Activated CD4-positive, alpha-beta T cell treated with anti-CD3 and anti-CD28 coated beads, Interleukin-2, amount 50 U/mL, for 16 hours (primary cell): ENCODE data around the gene CYB561D2.

Experiments
- DNase-seq: peaks from one replicate; pipeline ENCODE4 v3.0.0-alpha.2; 2020

CYB561D2 gene

DNA sequence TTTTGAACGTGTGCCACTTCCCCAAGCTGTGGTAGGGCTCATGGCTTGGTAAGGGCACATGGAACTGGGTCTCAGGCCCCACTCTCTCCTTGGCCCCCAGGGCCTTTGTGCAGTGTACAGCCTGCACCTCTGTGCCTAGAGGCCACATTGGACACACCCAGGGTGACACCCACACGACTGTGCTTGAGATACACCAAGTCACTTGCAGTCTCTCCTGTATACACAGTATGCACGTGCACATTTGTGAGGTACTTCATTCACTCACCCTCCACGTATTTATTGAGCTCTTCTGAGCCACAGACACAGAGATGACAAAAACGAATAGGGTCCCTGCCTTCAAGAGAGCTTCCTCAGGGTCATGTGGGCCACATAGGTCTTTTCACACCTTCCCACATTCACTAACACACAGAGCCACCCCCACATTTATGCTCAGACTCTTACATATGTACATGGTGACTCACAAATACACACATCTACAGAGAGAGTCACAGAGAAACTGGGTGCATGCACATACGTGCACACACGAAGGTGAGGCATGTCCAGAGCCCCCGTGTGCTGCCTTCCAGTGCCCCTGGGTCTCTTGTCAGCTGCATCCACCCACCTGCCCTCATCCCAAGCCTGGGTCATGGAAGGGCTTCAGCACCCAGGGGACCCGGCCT lies 18.5 kb downstream of the CYB561D2 start:
- DNase-seq = no peak

DNA sequence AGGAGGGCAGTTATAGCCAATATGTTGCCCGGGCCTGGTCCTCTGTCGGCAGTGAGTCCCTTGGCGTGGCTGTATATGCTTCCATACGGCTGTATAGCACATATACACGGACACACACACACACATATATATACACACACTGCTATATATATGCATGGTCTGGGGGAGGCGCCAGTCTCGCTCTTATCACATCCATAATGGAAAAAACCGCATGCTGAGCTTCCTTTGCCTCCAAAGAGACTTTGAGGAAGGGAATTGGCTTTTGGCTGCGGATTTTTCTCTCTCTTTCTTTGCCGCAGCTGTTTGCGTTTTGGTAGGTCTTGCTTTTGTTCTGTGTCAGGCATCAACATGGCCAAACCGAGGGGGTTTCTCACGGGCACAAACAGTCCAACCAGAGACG lies 19.9 kb downstream of the CYB561D2 start:
- no peak for DNase-seq

DNA sequence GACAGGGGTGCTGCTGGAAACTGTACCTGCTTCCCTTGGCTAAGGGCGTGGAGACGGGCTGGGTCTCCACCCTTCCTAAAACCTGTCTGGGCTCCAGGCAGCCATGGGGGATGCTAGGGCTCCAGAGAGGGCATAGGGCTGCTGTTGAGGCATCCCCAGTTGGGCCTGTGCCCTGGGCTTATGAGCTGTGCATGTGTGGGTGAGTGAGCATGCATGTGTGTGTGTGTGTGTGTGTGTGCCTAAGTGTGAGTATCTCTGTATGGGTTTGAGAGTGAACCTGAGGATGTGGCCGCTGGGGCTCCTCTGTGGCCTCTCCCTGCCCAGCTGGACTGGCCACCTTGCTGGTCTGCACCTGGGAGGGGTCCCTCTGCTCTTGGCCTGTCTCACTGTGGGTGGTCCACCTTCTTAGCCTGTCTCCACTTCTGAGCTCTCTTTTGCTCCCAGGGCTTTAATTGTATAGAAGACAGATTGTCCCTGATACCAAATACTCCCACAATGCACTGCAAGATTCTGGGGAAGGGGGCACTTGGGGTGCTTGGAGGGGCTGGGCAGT lies 20.5 kb downstream of the CYB561D2 start:
- DNase-seq = no peak

DNA sequence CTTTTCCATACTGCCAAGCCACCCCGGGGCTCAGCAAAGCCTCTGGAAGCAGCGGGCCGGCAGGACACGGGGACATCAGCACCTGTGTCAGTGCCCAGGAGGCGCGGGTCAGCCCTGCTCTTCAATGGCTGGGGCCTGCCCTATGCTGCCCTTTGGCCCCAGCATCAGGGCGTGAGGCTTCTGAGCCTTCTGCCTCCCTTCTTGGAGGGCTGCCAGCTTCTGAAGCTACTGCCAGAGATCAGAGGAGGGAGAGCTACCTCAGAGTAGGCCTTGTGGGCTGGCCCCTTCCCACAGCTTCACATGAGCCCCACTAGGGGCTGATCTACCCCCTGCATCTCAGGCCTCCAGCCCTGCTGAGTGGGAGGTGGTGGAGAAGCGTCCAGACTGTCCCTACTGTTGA lies 21.7 kb downstream of the CYB561D2 start:
- no peak for DNase-seq

DNA sequence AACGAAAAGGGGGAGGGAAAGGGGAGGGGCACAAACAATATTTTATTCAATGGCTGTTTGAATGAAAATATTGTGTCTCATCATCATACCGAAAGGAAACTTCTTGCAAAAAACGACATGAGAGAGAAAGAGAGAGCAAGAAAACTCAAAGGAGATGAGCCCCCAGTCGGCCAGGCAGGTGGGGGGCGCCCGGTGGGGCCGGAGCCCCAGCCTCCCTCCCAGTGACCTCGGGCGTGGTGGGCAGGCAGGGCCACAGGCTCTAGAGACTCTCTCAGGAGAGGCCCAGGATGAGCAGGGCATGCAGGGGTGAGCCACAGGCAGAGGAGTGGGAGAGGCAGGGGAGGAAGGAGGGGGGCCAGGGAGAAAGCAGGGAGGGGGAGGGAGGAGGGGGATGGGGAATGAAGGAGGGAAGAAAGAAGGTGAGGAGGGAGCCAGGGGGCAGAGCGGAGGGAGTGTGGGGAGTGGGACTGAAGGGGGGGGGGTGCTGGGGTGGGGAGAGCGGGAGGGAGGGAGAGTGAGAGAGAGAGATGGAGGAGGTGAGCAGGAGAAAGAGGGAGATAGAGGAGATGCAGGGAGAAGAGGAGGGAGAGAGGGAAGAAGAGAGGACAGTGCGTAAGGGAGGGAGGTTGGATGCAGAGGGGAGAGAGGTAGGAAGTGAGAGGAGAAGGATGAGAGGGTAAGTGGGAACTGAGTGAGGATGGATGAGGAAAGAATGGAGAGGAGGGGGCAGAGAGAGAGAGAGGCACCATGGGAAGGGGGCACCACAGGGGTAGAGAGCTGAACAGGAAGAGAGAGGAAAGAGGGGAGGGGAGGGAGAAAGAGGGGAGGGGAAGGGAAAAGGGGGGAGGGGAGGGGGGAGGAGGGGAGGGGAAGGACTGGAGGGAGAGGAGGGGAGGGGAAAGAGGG lies 22.7 kb downstream of the CYB561D2 start:
- no peak for DNase-seq

DNA sequence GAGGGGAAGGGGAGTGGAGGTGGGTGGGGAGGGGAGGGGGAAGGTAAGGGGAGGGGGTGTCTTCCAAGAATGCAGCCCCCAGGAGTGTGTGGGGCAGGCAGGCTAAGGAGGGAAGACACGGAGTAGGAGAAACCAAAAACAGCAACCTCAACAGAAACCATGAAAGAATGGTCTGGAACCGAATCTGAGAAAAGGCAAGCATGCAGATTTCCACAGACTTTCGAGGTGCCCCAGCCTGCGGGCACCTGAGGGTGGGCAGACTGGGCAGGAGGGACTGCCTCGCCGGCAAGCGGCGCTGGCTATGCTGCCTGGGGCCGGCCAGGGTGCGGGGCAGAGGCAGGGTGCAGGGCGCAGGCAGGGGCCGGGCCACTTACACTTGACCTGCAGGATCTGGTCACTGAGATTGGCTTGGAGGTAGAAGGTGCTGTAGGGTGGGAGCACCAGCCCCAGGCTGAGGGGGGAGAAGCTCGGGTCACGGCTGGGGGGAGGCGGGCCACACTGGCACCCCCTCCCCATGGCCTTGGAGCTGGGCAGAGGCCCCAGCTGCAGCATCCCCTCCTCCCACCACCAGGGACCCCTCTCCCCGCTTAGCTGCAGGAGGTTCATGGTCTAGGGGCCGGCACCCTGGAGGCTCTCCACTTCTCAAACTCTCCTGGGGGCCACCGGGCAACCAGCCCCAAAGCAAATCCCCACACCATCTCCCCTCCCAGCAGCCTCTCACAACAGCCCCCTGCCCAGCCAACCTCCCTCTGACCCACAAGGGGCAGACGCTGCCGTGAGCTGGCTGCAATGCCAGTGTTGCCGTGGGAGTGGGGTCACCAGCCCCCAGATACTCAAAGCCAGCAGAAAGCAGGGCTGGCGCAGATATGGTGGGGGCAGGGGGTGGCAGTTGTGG lies 23.9 kb downstream of the CYB561D2 start:
- DNase-seq = no peak

DNA sequence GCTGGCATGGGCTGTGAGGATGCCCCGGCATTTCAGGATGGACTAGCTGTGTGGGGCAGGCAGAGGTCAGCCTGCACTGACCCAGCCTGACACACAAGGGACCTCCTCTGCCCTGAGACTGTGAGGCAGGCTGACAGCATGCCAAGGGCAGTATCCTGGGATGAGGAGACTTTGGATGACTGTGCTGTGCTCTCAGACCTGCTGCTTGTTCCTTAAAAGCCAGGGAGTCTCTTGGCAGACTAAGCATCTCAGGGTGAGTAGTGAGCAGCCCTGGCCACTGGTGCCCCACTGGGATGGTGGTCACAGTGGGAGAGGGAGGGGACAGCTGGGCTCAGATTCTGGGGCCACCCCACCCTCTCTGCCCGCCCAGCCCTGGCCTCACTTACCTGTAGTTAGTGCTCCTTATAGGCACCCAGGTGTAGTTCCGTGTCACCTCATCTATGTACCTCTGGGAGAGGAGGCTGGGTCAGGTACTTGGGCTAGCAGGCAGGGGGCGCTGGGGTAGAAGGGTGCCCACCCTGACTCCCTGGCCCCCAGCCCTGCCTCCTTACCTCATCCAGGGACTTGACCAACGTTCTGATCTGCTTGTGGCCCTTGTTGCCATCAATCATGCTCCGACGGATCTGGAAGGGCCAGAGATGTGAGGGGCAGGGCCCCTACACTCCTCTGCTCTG lies 24.7 kb downstream of the CYB561D2 start:
- no peak for DNase-seq

DNA sequence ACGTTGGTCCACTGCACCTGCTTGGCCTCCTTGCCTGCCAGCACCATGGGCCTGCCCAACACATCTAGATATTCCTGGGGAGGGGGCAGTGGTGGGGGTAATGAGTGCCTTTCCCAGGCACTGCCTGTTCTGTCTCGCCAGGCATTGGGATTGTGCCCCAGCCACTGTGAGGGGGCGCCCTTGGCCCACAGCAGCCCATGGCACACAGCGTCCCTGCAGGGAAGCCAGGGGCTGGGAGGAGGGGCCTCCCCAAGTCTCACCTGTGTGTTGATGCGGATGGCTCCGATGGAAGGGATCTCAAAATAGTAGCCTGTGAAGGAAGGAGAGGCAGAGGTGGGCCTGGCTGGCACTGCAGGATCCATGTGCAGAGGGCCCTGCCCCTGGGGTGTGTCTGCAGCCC lies 27.4 kb downstream of the CYB561D2 start:
- DNase-seq = no peak

DNA sequence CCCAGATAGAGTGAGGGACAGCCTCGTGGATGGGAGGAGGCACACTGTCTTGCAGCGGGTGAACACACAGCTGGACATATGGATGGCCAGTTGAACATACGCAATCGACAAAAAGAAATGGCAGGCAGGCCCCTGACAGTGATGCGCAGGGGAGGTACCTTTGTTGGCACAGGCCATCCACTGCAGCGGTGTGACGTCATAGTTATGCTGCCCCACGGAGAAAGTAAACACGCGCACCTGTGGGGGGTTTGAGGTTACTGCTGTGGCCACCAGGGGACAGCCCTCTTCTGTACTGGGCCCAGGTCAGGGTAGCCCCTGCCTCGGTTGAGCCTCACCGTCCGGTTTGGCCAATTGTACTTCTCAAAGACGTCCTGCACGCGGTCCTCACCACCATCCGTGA lies 28.1 kb downstream of the CYB561D2 start:
- DNase-seq = no peak

DNA sequence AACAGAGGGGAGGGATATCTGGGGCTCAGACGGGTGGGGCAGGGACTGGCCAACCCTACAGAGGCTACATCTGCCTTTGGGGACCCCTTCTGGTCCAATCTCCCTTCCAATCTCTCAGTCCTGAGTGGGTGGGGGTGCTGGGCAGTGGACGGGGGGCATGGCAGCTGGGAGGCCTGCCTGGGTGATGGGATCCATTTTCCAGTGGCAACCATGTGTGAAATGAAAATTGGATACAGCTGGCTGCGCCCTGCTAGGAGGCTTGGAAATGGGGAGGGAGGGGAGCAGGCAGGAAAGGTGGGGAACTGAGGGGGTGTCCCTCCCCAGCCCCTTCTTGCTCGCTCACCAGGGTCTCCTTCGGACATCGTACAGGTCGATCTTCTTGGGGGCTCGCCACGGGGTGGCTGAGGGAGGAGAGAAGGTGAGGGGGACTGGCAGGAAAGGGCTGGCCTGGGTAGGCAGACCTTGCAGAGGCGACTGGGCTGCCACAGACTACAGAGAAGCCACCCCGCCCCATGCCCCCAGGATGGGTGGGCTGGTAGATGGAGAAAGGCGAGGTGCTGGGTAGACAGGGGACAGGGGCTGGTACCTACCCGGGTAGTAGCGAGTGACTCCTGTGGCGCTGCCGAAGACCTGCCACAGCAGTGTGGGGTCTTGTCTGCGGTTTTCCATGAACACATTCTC lies 29.9 kb downstream of the CYB561D2 start:
- DNase-seq = no peak

DNA sequence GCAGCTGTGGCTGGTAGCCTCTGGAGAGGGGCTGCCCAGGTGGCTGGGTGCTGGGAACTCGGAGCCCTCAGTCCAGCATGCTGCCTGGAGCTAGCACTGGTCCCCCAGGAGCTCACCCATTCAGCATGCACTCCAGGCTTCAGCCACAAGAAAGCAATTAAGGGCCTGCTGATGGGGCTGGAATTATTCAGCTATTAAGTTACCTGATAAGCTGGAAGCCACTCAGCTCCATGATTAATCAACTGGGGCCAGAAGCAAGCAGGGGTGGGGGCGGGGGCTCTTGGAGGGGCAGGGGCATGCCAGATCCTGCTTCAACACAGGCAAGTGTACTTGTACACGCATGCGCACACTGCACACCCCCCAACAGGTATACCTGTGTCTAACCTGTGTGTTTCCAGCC lies 30.7 kb downstream of the CYB561D2 start:
- no peak for DNase-seq

DNA sequence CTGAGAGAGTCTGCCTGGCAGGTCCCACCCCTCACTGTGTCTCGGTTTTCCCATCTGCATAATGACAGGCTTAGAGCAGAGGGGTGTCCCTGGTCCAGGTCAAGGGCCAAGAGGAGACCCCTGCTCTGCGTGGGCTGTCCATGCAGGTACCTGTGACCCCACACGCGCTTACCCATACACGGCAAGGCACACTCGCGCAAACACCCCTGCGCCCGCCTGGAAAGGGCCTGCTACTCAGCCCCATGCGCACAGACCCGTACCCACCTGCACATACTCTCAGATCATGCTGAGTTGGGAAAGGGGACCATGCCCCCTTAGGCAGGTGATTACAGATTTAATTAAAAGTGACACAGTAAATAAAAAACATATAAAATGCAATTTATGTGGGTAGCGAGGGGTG lies 32.1 kb downstream of the CYB561D2 start:
- DNase-seq = no peak

DNA sequence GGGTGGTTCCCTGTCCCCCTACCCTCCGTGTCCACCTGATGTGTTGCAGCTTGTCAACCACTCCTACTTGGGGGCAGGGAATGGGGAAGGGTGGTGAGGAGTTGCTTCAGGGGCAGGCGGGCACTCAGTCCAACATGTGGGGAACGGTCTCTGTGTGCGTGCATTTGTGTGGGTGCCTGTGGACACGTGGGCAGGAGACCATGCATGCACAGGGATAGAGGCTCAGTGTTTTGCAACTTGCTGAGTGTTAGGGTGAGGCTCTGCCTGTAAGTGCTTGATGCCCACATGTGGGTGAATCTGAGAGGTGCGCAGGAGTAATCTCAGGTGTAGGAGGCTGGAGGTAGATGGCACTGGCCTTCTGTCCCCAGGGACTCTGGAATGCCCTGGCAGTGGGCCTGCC lies 33.1 kb downstream of the CYB561D2 start:
- no peak for DNase-seq

DNA sequence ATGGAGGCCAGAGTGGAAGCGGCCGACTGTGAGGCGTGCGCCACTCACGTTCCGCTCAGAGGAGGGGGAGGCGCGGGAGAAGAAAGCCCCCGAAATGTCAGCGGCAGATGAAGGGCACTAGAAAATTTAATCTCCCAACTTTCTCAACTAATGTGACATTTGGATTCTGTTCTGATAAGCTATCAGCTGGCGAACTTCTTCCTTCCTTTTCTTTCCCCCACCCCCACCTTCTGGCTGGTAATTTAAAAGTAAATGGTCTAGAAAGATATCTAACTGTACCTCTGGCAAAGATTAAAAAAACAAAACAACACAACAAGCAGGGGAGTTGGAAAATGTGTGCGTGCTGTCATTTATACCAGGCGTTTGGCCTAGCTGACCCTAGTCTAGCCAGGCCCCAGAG lies 35.1 kb downstream of the CYB561D2 start:
- no peak for DNase-seq

DNA sequence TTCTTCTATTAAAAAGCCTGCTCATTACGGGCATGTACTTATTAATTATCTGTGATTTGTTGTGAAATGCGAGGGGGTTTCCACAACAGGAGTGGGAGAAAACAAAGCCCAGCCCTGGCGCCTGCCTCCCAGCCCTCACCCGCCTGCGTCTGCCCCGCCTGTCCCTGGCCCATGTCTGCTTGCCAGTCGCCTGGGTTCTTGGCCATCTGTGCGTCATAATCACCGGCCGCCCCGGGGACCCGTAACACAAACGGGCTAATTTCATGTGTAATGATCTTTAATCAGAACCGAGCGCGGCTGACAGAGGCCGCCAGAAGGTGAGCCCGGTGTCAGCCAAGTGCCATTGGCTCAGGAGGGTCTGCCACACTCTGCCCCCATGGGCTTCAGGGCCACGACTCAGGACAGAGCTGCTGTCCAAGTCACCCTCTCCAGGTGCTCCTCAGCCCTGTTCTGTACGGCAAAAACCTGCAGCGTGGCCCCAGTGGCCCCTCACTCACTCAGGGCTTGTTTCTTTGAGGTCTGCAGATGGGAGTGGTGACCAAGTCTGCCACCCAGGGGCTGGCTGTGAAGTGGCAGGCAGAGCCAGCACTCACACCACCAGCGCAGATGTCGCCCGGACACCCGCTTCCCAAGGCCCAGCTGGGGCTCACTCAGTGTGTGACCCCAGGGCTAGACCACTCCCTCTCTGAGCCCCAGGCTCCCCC lies 37.5 kb downstream of the CYB561D2 start:
- DNase-seq = no peak

DNA sequence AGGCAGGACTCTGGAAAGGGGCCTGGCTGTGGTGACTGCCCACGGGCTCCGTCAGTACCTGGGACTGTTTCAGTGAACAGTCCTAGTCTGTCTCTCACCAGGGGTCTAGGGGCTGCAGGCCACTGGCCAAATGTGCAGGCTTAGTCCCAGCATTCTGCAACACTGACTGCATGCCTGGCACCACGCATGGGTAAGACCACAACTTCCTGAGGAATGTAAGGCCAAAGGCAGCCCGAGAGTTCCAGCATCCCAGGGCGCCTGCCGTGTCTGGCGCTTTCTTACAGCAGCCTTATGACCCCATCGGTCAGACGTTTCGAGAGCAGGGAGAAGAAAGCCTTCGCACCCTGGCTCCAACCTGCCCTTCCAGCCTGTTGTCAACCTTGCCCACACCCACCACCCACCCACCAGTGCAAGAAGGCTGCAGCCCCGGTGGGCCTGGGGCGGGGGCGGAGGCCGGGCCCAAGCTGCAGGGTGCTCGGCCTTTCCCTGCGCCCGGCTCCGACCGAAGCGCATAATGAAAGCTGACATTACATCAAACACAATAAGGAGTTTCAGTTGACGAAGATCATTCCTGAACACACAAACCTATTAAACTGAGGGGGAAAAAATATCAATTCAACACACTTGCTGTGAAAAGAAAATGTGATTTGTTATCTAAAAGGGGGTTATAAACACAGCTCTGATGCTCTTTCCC lies 38.2 kb downstream of the CYB561D2 start:
- DNase-seq = no peak

DNA sequence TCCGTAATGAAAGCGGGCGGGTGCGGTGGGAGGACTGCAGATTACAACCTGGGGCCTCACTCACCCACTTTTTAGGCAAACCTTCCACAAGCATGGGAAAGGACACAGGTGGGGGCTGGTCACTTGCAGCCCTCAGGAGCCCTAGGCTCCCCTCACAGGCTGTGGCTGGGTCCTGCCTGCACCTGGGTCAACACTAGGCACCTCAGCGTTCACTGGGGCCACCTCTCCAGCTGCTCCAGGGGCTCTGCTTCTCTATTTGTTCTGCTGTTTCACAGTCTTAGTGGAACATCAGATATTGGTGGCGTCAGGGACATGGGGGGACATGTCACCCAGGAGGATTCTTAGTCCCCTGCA lies 38.7 kb downstream of the CYB561D2 start:
- DNase-seq = no peak

DNA sequence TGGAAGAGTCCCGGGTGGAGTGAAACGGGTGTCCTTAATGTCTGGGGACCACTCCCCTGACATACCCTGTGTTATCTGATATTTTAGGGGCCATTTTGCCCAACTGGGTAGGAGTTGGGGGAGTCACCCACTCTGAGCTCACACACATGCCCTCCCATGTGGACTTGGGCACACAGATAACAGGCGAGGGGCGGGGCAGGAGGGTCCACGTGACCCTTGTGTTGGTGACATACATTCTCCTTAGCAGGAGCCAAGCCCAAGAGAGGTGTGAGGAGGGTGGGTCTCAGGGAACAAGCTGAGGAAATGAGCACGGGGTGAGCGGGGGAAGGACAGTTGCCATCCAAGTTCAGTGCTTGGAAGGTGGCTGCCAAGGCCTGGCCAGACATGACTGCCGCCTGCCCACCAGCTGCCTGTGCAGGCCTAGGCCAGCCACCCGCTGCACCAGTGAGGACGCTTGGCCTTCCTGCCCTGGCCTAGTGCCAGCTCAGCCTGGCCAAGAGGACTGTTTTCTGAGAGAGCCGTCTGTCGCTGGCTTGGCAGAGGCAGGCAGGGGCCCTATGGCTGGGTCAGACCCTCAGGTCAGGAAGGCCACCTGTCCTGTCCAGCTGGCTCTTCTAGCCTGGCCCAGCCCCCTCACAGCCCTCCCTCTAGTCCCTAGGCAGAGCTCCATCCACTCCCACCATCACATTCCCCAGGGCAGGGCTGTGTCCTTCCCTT lies 40.0 kb downstream of the CYB561D2 start:
- no peak for DNase-seq

DNA sequence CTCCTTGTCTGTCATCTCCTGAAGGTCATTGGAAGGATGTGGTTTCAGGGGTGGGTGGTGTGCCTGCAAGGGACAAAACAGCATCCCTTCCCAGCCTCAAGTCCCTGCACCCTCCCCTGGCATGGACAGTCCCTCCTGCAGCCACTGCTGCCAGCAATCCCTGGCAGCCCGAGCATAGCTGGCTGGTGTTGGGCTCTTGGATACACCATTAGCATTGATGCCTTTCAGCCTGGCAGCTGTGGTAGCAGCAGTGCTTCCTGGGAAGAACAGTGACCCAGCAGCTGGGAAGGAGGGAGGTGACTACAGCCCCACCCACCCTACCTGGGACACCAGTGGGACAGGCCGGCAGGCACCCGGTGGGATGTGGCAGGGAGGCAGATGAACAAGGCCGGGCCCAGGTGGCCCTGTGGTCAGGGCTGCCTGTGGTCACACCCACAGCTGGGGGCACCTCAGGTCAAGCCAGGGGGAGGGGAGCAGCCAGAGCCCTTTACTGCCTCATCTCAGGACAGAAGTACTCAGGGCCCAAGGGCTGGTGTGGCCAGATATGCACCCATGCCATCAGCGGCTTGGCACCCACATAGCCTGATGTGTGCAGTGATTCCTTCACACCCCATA lies 41.5 kb downstream of the CYB561D2 start:
- DNase-seq = no peak

DNA sequence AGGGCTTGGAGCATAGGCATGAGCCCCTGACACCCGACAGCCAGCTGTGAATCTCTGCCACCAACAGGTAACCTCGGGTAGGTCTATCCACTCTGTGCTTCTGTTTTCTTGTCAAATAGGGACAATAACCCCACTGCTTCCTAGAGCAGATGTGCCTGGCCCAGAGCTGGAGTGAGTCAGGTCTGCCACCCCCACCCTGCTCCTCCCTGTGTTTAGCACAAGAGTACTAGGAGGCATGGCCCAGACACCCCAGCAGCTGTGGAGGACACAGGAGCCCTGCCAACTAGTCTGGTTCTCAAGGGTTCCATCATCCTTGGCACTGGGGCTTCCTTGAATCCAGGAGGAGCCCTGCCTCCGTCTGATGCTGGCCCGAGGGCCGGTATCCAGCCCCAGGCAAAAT lies 42.4 kb downstream of the CYB561D2 start:
- DNase-seq = no peak
